Stimulated activated naive CD8-positive, alpha-beta T cell treated with anti-CD3 and anti-CD28 coated beads, Interleukin-15, Interleukin-2, amounts not matched to agents 100 U/mL and 50 U/mL, for 24 hours (primary cell): ENCODE measurements around the gene XPC.
"Not testable (repeated sequence)": the region's sequence is repeated elsewhere in the genome, so short reads cannot be mapped to it uniquely, and the experiment has no call there.

Source experiments
- ATAC-seq: fragments of 150-1000 bp; cut with Tn5 transposase; one replicate; pipeline ENCODE4 v1.10.0; 2021
- DNase-seq: peaks from one replicate; pipeline ENCODE4 v3.0.0; 2021

XPC gene

DNA sequence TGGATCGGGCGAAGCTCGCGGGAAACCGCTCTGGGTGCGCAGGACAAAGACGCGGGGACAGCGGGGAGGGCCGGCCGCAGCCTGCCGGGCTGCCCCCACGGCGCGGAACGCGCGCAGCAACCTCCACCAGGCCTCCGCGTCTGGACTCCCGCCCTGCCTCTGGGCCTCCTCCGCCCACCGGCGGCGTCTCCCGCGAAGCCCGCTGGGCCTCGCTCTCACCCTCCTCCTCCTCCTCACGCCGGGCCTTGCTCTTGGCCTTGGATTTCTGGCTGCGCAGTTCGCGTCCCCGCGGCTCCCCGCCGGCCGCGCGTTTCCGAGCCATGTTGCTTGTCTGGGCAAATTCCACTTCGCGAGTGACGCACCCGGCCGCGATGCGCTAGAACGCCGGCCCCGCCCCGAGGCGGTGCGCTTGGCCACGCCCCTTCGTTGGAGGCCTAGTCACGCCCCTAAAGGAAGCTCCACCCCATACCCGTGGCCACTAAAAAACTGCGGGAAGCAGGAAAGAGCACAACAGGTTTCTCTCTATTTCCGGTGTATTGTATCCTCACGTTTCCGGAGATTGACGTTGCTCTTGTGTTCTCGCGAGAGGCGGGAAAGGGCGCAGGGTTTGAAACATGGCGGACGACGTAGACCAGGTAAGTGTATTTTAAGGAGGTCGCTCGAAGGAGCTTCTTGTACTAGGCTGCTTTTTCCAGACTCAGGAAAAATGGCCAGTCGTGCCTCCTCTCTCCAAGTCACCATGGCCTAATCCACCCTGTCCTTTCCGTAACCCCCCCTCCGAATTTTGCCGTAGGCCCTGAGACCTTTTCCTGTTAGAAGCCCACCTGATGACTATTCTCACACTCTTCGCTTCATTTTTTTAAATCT, at the start of gene XPC, which contains the start of gene LSM3:
Gene XPC, minus strand, starts transcription at position 355 of the 867 bp plus-strand sequence. Its CDS starts 33 bp downstream, at position 322.
Gene LSM3, plus strand, starts transcription at position 571 of the 867 bp plus-strand sequence. Its CDS starts 44 bp downstream, at position 615.
- DNase-seq (peak; percentile 95), ATAC-seq (peak; percentile 95)

DNA sequence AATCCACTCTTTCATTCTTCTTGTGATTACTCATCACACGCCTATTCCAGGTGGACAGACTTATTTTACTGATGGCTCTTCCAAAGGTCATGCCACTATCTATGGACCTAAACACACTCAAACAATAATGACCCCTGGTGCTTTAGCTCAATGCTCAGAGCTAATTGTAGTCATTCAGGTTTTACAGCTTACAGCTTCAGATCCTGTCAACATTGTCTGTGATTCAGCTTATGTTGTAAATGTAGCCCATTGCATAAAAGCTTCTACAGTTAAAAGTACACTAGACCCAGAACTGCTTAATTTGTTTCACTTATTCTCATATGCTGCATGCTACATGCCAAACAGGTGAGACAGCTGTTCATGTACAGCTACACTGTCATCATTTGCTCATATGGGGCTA, 49.5 kb upstream of the XPC start:
- DNase-seq (no peak), ATAC-seq (no peak)

DNA sequence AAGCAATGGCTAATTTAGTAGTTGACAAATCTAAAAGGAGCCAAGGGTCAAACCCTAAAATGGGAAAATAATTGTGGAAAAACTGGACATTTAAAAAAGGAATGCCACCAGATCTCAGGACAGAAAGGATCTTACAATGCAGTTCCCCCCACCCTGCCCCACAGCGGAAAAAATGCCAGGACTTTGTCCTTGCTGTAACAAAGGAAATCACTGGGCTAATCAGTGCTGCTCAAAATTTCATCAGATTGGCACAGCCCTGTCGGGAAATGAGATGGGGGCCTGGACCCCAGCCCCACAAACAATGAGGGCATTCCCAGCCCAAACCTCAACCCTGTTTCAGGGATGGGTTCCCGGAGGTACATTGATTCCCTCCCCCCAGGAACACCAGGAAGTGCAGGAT, 48.0 kb upstream of the XPC start:
- not testable (repeated sequence) for ATAC-seq, DNase-seq

DNA sequence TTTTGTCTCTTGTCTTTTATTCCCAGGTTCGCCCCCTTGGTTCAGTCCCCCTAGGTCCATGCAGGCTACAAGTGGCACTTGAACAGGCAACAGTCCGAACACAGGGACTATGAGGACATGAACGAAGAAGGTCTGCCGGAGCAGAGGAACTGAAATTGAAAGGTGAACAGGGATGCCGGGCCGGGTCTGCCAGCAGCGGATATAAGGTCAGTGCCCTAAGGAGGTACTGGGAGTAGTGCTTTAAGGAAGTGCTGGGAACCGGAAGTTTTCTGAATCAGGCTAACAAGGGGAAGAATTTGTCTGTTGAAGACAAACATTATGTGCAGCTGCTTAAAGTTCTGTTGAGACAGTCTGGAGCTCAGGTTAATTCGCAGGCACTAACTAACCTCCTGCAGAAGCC, 47.0 kb upstream of the XPC start:
- DNase-seq (no peak), ATAC-seq (no peak)

DNA sequence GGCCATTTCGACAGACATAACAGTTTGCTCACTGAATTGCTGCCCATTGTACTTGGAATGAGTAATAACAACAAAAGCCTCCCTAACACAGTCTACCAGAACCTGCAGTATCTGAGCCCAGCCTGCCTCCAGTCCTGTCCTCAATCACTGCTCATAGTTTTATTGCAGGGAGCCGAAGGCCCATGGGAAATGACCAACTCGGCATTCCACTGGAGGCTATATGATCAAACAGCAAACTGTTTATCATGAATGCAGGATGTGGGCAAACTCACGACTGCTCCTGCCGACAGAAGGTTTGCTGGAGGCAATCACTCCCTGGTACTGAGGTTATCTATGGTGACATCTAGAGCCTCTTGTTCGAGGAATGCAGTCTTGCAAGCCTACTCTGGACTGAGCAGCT, 46.5 kb upstream of the XPC start:
- no peak for ATAC-seq

DNA sequence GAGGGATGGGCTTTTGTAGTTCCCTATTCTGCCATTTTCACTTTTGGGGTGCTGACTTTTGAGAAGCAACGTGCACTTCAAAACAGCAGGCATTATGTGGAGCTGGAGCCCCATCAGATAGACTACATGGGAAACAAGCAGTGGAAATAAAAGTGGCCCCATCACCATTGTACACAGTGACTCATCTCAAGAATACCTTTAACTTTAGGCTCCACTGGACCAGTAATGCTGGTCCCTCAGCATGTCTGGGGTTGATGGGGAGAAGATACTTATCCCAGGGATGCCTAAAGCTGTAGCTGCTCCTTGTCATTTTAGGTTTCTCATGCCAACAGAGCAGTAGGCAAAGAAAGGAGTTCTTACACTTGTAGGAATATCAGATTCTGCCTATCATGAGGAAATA, 45.2 kb upstream of the XPC start:
- no peak for ATAC-seq
- DNase-seq: no peak

More for the DNA sequence above, 46.5 kb upstream of the XPC start:
- DNase-seq: no peak

DNA sequence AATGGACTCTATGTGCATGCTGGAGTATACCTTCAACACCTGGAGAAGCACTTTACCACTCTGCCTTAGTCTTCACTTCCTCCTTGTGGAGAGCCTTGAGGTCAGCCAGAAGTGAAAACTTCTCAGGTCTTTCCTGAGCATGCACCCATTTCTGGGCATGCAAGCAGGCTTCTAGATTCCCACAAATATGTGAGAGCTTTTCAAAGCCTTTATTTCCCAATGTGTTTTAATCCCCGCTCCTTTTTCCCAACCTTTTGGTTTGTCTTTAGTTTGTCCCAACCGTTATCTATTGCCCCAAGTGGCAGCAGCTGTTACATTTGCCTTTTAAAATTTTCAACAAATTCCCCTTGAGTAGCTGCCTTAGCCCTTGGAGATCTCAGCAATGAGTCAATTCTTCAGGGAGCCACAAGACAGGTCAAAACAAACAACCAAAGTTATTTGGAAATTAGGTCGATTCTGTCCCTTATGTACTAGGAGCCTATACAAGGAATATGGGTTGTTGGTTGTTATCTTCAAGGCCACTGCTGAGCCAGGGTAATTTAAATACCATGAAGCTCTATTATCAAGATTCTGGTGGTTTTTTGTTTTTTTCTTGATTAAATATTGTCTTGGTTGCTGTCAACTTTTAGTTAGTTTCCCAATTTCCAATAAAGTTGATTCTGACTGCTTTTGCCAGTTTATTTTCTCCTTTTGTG, 44.6 kb upstream of the XPC start:
- DNase-seq: no peak
- no peak for ATAC-seq

DNA sequence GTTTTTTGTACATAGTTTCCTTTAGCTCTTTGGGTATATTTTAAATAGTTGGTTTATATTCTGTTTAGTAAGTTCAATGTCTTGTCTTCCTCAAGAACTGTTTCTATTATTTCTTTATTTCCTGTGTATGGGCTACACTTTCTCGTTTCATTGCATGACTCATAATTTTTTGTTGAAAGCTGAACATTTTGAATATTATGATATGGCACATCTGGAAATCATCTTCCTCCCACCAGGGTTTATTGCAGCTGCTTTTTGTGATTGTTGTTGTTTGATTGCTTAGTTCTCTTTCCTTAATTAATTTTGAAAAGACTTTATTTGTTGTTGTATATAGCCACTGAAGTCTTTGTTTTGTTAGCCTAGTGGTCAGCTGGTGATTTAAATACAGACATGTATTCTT, 44.1 kb upstream of the XPC start:
- DNase-seq: no peak
- no peak for ATAC-seq

DNA sequence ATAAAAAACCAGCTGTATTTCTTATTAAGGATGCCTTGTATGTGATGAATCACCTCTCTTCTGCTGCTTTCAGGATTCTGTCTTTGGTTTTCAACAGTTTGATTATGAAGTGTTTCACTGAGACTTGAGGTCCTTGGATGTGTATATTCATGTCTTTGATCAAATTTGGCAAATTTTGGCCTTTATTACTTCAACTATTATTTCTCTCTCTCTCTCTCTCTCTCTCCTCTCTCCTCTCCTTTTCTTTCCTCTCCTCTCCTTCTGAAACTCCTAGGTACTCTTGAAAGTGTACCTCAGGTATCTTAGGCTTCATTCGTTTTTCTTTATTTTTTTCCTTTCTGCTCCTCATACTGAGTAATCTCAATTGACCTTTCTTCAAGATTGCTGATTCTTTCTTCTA, 43.5 kb upstream of the XPC start:
- DNase-seq (no peak), ATAC-seq (no peak)

DNA sequence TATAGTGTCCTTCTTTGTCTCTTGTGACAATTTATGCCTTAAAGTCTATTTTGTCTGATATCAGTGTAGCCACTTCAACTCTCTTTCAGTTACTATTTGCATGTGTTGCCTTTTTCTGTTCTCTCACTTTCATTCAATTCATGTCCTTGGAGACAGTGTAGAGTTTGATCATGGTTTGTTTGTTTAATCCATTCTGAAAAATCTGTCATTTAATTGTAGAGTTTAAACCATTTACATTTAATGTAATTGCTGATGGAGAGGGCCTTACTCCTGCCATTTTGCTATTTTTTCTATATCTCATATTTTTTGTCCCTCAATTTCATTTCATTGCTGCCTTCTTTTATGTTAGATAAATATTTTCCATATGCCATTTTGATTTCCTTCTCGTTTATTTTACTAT, 42.5 kb upstream of the XPC start:
- ATAC-seq (no peak), DNase-seq (no peak)

DNA sequence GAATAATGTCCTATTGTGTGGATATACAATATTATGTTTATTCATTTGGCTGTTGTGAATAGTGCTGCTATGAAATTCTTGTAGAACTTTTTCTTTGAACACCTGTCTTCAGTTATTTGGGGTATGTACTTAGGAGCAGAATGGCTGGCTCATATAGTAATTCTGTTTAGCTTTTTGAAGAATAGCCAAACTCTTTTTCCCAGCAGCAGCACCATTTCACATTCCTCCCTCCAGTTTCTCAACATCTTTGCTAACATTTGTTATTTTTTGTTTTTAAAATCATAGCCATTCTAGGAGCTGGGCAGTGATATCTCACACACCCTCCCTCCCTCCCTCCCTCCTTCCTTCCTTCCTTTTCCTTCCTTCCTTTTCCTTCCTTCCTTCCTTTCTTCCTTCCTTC, 40.0 kb upstream of the XPC start:
- ATAC-seq (no peak), DNase-seq (no peak)

DNA sequence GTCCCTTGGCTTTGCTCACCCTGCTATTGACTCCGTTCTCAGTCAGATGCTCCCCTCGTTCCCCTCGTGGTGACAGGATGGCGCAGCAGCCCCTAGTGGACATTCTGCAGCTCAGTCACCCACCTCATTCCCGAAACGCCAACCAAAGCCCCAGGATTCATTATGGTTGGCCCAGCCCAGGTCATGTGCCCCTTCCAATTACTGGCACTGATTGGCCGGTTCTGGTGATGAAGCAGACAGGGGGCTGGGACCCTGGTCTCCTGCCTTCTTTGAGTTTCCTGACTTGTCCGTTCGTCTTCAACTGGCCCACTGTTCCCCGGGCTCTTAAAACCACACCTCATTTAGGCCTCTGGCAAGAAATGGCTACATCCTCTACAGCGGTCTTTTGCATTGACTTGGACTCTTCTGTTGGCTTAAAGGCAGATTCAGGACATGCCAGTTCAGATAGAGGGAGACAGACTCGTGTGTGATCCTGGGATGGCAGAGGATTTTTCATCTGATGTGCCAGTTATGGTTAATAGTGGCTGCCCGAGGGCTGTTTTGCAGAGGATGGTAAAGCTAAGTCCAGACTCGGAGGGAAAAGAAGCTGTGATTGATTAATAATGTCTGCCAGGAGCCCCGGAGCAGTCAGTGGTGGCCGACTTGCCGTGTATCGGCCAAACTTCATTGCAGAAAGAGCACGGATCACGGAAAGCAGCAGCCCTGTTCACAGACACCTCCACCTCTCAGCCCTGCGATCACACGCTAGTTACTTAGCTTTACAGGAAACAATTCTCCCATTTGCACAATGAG, 38.1 kb upstream of the XPC start:
- peak; percentile 98 for ATAC-seq
- DNase-seq: peak; percentile 68

DNA sequence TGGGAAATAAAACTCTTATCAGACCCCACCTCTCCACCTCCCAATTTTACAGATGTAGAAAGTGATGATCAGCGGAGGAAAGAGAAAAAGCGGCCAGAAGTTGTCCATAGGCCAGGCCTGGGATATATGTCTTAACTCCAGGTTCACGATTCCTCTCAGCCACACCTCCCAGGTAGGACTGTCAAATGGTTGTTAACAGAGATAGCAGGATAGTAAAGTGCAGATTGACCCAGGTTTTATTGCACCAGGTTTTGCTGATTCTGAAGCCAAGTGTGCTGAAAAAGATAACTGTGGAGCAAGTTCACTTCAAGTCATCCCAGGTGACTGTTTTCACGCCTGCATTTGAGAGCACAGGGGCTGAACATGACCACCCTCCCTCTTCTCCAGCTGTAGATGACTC, 36.4 kb upstream of the XPC start:
- no peak for DNase-seq
- ATAC-seq: no peak

DNA sequence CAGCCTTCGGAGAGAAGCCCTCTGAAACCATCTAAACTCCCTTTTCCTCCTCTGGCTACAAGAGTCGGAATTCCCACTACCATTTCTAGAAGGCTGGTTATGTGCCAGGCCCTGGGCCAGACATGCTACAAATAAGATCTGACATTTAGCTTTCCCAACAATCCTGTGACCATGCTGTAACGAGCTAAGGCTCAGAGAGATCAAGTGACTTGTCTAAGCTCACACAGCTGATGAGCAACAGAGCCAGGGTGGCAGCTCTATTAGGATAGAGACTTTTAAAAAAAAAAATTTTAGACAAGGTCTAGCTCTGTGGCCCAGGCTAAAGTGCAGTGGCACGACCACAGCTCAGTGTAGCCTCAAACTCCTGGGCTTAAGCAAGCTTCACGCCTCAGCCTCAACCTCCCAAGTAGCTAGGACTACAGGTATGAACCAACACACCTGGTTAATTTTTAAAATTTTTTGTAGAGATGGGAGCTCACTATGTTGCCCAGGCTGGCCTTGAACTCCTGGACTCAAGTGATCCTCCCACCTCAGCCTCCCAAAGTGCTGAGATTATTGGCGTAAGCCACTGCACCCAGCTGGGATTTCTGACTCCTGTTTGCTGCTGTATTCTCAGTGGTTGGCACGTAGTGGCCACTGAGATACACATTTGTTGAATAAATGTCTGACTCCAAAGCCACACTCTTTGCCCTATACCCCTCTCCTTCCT, 34.8 kb upstream of the XPC start:
- no peak for ATAC-seq
- no peak for DNase-seq

DNA sequence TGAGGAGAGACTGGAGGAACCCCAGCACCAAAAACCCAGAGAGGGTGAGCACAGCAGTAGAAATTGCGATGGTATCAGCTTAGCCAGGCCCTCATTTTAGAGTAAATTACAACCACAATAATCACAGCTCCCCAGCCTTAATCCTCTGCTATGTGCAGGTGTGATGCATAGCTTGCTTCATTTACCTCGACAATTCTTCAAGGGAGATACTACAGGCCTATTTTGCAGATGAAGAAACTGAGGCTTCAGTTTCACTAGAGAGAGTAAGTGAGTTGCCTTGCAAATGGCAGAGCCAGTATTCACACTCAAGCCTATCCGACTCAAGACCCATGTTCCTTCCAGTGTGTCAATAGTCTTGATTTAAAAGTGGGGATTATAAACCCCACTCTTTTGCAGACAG, 33.6 kb upstream of the XPC start:
- ATAC-seq (no peak), DNase-seq (no peak)

DNA sequence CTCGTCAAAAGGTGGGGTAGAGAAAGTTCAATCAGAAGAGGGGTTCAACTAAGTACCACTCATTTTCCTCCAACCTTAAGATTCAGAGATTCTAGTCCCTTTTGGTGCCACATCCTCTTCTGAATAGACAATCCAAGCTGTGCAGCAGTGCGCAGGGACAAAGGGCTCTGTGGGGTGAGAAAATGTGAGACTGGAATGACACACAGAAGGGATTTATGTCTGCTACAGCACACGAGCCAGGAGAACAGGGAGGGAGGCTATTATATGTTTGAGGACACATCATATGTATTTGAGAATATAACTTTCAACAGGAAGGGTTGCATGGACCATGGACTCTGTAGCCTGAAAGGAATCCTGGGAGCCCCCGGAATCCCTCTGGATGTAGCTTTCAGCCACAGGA, 33.2 kb upstream of the XPC start:
- no peak for ATAC-seq
- no peak for DNase-seq

DNA sequence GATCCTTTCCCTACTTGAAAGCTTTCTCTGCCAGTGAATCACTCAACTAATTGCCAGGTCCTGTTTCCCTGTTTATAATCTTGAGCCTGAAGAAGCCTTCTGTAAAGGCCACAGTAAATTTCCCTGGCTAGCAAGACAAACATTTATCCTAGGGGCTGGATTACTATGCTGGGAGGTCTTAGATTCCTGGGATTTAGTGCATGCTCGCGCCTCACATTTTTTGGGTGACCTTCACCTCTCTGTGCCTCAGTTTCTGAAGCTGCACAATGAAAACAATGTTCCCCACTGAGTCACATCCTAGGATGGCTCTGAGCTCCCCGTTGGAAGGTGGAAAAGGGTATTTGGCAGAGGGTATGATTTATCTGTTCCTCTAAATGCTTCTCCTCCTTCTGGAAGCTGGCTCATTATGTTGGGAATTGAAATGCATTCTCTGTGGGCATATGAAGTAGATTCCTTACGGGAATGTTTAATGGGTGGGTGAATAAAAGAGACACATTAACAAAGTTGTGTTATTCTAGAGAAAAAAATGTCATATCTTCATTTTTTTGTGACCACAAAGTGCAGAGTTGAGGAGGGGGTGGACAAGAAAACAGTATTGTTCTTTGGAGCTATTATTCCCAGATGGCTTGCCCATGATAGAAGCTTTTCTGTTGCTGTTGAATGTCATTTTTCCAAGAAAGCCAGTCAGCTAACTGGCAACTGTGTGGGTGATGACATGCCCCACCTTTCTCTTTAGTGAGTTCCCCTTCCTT, 32.6 kb upstream of the XPC start:
- DNase-seq (no peak), ATAC-seq (no peak)

DNA sequence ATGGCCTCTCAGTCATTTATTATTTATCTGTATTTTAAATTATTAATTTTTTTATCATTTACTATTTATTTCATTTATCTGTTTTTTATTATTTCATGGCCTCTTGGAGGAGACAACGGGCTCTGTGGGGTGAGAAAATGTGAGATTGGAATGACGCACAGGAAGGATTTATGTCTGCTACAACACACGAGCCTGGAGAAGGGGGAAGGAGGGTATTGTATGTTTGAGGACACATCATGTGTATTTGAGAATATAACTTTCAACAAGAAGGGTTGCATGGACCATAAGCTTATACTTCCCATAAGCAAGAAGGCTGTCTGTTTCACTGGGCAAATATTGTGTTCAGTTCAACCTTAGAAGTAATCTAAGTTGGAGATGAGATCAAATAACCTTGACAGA, 31.9 kb upstream of the XPC start:
- DNase-seq: no peak
- ATAC-seq: no peak

DNA sequence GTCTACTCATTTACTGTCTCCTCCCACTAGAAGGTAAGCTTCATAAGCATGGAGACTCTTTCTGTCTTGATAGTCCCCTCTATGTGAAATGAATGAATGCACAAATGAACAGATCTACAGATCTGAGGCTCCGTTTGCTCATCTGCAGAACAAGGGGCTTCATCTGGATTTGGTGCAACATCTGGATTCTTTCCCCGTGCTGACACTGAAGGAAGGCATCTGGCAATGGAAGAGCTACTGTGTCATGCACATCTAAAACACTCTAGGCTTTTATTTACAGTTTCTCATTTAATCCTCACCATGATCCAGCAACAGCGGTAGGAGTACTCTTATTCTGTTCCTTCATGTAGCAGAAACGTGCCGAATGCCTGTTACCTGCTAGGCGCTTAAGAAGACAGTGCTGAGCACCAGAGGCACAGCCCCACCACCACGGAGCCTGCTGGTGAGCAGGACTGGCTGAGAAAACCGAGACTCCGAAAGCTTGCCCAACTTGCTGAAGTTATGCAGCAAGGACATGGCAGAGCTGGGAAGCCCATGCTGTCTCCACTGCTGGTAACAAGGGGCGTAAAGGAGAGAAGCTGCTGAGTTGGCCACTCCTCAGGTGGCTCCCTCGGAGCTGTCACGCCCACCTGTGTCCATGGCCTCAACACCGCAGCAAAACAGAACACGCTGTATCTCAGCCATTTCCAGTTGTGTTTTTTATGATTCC, 31.3 kb upstream of the XPC start:
- DNase-seq: no peak
- ATAC-seq: no peak

DNA sequence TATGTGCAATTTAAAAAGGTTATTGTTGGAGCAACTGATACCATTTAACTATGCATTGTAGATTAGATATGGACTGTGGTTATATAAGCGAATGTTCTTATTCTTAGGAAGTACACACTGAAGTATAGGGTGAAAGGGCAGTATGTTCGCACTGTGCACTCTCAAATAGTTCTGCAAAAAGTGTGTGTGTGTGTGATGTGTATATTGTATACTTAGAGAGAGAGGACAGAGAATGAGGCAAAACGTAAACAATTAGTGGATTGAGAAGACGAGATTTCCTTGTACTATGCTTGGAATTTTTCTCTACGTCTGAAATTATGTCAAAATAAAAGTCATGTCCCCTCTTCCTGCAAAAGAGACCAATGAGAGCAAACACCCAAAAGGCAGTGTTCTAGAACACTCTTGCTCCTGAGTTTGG, 30.6 kb upstream of the XPC start:
- no peak for ATAC-seq
- no peak for DNase-seq

DNA sequence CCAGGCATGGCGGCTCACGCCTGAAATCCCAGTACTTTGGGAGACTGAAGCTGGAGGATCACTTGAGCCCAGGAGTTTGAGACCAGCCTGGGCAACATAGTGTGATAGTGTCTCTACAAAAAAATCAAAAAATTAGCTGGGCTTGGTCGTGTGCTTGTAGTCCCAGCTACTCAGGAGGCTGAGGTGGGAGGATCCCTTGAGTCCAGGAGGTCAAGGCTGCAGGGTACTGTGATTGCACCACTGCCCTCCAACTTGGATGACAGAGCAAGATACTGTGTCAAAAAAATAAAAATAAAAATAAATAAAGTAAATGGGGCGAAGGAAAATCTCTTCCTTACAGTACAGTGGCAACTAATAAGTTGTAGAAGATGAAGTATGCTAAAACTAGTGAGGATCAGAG, 29.8 kb upstream of the XPC start:
- no peak for ATAC-seq
- no peak for DNase-seq
